ENCODE measurements around the gene LRRC7.

LRRC7 gene

DNA sequence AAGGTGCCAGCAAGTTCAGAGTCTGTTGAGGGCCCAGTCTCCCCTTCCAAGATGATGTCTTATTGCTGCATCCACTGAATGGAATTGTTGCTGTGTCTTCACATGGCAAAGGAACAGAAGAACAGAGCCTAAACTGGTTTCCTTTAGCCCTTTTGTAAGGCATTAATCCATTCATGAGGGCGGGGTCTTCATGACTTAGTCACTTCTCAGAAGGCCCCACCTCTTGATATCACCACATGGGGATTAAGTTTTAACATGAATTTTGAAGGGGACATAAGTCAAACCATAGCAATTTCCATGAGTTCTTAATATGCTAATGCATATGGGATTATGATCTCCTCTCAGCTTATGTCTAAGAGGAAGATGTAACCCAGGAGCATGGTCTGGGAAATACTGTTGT is 182.9 kb downstream of the LRRC7 start:
- H3K4me3 ChIP-seq (ENCODE audit: low read depth, low read length) = no peak overlapping the region
- TF ChIP-seq CTCF (IDR thresholded peaks at IDR 0.05; ENCODE audit: low read depth, low read length, missing control alignments) = no peak
- no peak for DNase-seq (ENCODE audit: low read depth)

- no peak for DNase-seq (ENCODE audit: low read depth)
- no peak overlapping the region for H3K4me3 ChIP-seq (ENCODE audit: low read depth, low read length)
- no peak for TF ChIP-seq CTCF (IDR thresholded peaks at IDR 0.05; ENCODE audit: low read depth, low read length, missing control alignments)
Observed at GRCh38 chr1:69752831-69753230, 185.1 kb downstream of the LRRC7 start.

DNA sequence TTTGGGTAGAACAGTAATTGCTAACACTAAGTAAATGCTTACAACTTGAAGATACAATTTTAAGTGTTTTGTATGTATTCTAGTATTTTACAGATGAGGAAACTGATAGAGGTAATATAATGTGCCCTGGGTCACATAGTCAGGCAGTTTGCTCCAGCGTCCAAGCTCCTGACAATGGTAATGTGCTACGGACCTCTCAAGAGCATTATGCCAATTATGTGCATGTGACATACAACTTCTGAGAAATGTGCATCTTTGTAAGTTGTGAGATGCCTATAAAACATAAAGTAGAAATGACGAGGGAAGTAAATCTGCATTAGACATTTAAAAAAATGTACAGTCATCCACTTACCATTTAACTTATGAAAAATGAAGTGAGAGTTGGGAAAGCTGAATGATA is 186.8 kb downstream of the LRRC7 start:
- no peak overlapping the region for H3K4me3 ChIP-seq (ENCODE audit: low read depth, low read length)
- no peak for DNase-seq (ENCODE audit: low read depth)
- TF ChIP-seq CTCF (IDR thresholded peaks at IDR 0.05; ENCODE audit: low read depth, low read length, missing control alignments) = no peak

DNA sequence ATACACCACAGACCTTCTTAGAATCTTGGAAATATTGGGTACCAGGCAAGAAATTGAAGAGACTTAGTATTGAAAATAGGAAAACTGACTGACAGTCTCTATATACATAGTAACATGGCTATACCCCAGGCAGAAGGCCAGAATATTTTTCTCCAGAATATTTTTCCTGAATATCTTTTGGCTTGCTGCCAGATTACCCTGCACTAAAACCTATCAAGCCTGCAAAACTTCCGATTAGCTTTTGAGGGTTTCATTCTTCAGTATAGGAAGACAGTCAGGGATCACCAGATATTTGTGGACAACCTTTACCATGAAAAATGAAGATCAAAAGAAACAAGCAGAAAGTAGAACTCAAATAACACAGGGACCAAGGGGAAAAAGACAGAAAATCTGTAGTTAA is 187.9 kb downstream of the LRRC7 start:
- H3K4me3 ChIP-seq (ENCODE audit: low read depth, low read length) = no peak overlapping the region
- TF ChIP-seq CTCF (IDR thresholded peaks at IDR 0.05; ENCODE audit: low read depth, low read length, missing control alignments) = no peak
- no peak for DNase-seq (ENCODE audit: low read depth)

DNA sequence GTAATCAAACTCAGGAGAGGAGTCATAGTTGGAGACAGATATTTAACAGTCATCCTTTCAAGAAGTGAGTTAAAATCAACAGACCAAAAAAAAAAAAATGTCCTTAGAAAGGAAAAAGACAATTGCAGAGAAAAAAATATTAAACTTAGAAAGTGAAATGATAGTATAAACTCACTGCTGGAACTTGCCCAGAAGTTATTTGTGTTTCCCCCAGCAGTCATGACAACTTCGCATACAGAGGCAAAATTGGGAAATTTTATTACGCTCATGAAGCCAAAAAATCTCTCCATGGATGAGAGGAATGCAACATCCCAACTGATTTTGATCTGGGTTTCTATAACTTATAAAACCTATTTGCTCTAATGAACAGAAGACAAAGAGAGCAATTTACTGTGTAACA is 198.2 kb downstream of the LRRC7 start:
- TF ChIP-seq CTCF (IDR thresholded peaks at IDR 0.05; ENCODE audit: low read depth, low read length, missing control alignments) = no peak
- no peak for DNase-seq (ENCODE audit: low read depth)
- H3K4me3 ChIP-seq (ENCODE audit: low read depth, low read length) = no peak overlapping the region

- no peak for DNase-seq (ENCODE audit: low read depth)
- no peak overlapping the region for H3K4me3 ChIP-seq (ENCODE audit: low read depth, low read length)
- TF ChIP-seq CTCF (IDR thresholded peaks at IDR 0.05; ENCODE audit: low read depth, low read length, missing control alignments) = no peak
Observed at GRCh38 chr1:69766431-69767180, 198.9 kb downstream of the LRRC7 start.

DNA sequence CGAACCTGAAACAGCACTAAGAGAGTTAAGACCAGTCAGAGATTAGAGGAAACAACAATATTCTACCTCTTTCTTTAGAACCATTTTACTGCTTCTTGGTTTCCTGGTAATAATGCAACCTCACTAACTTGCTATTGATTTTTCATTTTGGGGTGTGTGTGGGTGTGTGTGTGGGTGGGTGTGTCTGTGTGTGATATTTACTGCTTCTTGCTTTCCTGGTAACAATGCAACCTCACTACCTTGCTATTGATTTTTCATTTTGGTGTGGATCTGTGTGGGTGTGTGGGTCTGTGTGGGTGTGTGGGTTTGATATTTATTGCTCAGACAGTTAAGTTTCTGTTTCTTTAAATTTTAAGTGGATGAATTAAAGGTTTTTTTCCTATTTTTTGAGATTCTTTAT is 208.8 kb downstream of the LRRC7 start:
- no peak overlapping the region for H3K4me3 ChIP-seq (ENCODE audit: low read depth, low read length)

More for the DNA sequence above, 208.8 kb downstream of the LRRC7 start:
- no peak for DNase-seq (ENCODE audit: low read depth)
- TF ChIP-seq CTCF (IDR thresholded peaks at IDR 0.05; ENCODE audit: low read depth, low read length, missing control alignments) = no peak
